ENCODE measurements around the gene STATH.
"Not testable (repeated sequence)": the region's sequence is repeated elsewhere in the genome, so short reads cannot be mapped to it uniquely, and the experiment has no call there.

GRCh38 chr4:70028159-70028558 is 32.4 kb downstream of the STATH start, which contains the start of gene HTN3:
- TF ChIP-seq, protein P1, sequence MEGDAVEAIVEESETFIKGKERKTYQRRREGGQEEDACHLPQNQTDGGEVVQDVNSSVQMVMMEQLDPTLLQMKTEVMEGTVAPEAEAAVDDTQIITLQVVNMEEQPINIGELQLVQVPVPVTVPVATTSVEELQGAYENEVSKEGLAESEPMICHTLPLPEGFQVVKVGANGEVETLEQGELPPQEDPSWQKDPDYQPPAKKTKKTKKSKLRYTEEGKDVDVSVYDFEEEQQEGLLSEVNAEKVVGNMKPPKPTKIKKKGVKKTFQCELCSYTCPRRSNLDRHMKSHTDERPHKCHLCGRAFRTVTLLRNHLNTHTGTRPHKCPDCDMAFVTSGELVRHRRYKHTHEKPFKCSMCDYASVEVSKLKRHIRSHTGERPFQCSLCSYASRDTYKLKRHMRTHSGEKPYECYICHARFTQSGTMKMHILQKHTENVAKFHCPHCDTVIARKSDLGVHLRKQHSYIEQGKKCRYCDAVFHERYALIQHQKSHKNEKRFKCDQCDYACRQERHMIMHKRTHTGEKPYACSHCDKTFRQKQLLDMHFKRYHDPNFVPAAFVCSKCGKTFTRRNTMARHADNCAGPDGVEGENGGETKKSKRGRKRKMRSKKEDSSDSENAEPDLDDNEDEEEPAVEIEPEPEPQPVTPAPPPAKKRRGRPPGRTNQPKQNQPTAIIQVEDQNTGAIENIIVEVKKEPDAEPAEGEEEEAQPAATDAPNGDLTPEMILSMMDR (IDR thresholded peaks at IDR 0.05) = not testable (repeated sequence)
- TF ChIP-seq POLR2A (IDR thresholded peaks at IDR 0.05) = not testable (repeated sequence)
